OCI-M2 (cell line): ENCODE results near the gene SPATA24.
"Not testable (repeated sequence)": the region's sequence is repeated elsewhere in the genome, so short reads cannot be mapped to it uniquely, and the experiment has no call there.

Experiments used
- DNase-seq: peaks from one replicate; lab custom pipeline; 2025; ENCODE audit not compliant: unreplicated experiment; lab: John Stamatoyannopoulos, UW

Gene SPATA24

GRCh38 chr5:139355900-139356299 lies 48.0 kb downstream of the SPATA24 start:
- DNase-seq: not testable (repeated sequence)

- DNase-seq: no peak
Observed at GRCh38 chr5:139354186-139354585, 49.7 kb downstream of the SPATA24 start.

- DNase-seq: not testable (repeated sequence)
Observed at GRCh38 chr5:139347863-139348262, 56.0 kb downstream of the SPATA24 start.
